NCI-H2227 (cell line): Measurements from ENCODE around the gene BMPER.

ENCODE experiments used
- DNase-seq: peaks from one replicate; lab custom pipeline; 2025; ENCODE audit not compliant: unreplicated experiment; lab: John Stamatoyannopoulos, UW

Gene BMPER

GRCh38 chr7:33887266-33887975 lies 17.9 kb upstream of the BMPER start:
- DNase-seq = no peak

- no peak for DNase-seq
These were observed 17.2 kb upstream of the BMPER start for GRCh38 chr7:33888166-33888565.

GRCh38 chr7:33892945-33893344 lies 12.4 kb upstream of the BMPER start:
- no peak for DNase-seq

GRCh38 chr7:33893377-33893776 lies 12.0 kb upstream of the BMPER start:
- DNase-seq = no peak

- peak; percentile 54 for DNase-seq
These were observed 10.1 kb upstream of the BMPER start for GRCh38 chr7:33895025-33895804.

- DNase-seq = no peak
These were observed 4.8 kb upstream of the BMPER start for GRCh38 chr7:33900501-33900900.

- DNase-seq = no peak
These were observed 4.1 kb upstream of the BMPER start for GRCh38 chr7:33901199-33901598.

GRCh38 chr7:33901847-33902246 lies 3.5 kb upstream of the BMPER start:
- DNase-seq = no peak

- DNase-seq = no peak
These were observed 2.6 kb upstream of the BMPER start for GRCh38 chr7:33902746-33903145.

GRCh38 chr7:33903791-33904680 lies 1.3 kb upstream of the BMPER start:
- DNase-seq = no peak

- peak; percentile 33 for DNase-seq
These were observed 504 bp upstream of the BMPER start for GRCh38 chr7:33904681-33905388.

- no peak for DNase-seq
These were observed 1.4 kb downstream of the BMPER start for GRCh38 chr7:33906697-33907096.

- no peak for DNase-seq
These were observed 2.3 kb downstream of the BMPER start for GRCh38 chr7:33907625-33908024.

- DNase-seq = no peak
These were observed 4.0 kb downstream of the BMPER start for GRCh38 chr7:33909318-33909717.

GRCh38 chr7:33909755-33910154 lies 4.4 kb downstream of the BMPER start:
- no peak for DNase-seq

GRCh38 chr7:33910756-33911155 lies 5.4 kb downstream of the BMPER start:
- DNase-seq = no peak

GRCh38 chr7:33916357-33917081 lies 11.2 kb downstream of the BMPER start:
- no peak for DNase-seq

GRCh38 chr7:33917661-33918060 lies 12.3 kb downstream of the BMPER start:
- DNase-seq = no peak

- no peak for DNase-seq
These were observed 13.3 kb downstream of the BMPER start for GRCh38 chr7:33918438-33919143.

- DNase-seq = no peak
These were observed 14.1 kb downstream of the BMPER start for GRCh38 chr7:33919449-33919848.
